IPS DF 19.7 (cell line): ENCODE data around the gene MTPN.

ENCODE experiments used
- DNase-seq: peaks from one replicate; pipeline ENCODE4 v3.0.0-alpha.2; 2013; ENCODE audit warnings: low read depth, low spot score

The MTPN gene

DNA sequence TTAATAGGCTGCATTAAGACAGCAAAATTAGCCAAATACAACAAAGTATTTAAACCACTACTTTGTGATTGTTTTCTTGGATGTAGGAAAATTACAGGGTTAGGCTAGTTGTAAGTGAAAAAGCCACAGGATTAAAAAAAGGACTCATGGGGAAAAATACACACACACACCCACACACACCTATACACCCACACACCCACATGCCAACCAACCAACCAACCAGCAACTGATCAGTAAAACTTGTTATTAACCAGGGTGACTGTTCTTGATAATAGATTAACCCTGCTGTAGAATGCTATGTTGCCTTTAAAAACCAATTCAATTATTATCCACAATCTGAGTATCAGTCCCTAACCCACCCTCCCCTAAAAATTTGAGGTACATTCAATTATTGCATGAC lies 49.0 kb downstream of the MTPN start:
- DNase-seq: no peak

GRCh38 chr7:135925210-135925609 lies 51.9 kb downstream of the MTPN start:
- no peak for DNase-seq

- no peak for DNase-seq
These were observed 52.9 kb downstream of the MTPN start for GRCh38 chr7:135924302-135924701.

DNA sequence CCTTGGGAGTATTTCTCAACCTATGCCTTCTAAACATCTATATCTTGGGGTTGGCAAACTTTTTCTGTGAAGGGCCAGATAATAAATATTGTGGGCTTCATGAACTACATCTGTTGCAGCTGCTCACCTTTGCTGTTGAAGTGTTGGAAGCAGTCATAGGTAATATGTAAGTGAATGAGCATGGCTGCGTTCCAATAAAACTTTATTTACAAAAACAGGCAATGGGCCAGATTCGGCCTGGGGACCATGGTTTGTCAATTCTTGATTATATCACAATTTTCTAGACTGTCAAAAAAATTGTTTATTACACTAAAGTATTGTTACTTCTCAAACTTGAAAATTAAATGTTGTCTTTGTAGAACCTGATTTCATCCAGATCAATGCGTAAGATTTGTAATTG lies 54.9 kb downstream of the MTPN start:
- no peak for DNase-seq

DNA sequence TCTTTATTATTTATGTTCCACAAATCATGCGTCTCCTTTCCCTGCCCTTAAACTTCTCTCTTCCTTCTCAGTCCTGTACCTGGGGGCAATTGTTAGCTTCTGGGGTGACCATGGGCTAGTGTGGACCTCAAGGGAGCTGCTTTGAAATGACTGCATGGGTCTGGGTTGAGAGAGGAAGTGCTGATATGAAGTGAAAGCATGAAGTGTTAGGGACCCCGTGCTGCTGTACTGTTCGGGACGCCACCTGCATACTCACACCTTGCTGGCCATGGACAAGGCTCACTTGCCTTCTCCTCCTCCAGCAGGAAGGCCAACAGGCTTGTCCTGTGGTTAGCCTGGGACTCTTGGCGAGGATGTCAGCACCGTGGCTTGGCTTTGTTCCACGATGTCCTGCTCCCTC lies 56.7 kb downstream of the MTPN start:
- no peak for DNase-seq

DNA sequence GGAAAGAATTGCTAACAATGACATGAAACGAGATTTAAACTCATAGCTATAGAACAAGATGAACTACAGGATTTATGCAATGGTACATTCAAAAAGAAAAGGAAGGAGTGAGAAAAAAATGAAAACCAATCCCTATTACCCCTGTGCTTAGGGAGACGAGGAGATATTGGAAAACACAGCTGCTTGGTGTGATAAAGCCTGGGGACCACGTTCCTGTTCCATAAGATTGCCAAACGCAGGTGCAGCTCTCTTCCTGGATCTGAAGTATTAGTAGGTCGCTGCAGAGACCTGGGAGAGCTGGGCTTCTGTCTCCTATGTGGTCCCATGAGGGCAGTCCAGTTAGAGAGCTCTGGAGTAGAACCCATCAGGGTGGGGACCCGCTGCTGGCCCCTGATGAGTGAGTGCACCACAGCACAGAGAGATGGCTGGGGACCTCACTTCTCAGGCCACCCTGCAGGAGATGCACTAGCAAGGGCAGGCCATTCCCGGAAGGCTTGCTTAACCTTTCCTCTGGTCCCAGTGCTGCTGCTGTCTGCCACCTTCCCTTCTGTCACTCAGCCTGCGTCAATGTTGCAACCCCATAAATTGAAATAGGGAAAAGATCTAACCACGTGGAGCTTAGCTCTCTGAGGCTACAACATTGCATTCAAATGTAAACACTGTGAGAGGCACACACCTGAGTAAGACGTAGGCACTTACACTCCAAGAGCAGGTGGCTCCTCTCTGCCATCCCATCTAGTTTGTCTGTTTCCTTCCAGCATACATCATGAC lies 57.9 kb downstream of the MTPN start:
- no peak for DNase-seq

DNA sequence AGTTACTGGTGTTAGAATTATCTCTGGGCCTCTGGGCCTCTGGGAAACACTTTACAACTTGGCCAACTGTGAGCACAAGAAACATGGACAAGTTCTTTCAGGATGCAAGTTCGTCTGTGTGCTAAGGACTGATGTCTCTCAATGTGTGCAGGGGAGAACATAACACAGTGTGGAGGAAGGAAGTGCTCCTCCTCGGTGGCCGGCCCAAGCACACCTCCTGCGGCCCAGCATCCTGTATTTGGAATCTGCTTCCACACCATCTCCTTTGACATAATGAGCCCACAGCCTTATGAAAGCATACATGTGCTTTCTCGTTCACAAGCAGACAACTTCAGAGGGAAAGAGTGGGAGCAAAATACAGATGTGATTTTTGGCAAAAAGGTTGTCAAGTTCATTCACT lies 59.0 kb downstream of the MTPN start:
- DNase-seq: no peak

- no peak for DNase-seq
These were observed 59.4 kb downstream of the MTPN start for GRCh38 chr7:135917721-135918120.

GRCh38 chr7:135914346-135914745 lies 62.8 kb downstream of the MTPN start:
- DNase-seq: no peak

- no peak for DNase-seq
These were observed 63.8 kb downstream of the MTPN start for GRCh38 chr7:135913404-135913803.

- DNase-seq: no peak
These were observed 66.1 kb downstream of the MTPN start for GRCh38 chr7:135911099-135911498.

DNA sequence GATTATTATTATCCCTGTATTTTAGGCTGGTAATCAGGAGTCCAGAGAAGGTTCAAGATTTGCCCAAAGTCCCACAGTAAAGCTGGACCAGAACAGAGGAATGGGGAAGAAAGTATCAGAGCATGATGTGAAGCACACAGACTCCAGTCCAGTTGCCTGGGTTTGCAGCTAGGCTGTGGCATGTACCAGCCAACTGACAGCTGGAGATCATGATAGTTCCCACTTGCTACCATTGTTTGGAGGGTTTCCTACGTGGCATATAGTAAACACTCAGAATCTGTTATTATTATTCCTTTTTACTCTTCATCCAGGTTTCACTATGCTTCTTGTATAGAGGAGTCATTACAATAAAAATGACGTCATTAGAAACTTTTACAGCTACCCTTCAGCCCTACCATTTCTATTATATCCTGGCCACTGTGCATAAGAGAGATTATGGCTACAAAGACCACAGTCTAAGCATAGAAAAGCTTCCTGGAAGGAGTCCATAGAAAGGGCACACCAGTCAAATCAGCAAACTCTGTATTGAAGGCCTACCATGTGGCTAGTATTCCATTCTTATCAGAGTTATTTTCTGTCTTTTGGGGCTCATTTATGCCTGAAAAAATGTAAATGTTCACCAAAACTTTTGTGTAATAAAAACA lies 66.6 kb downstream of the MTPN start:
- no peak for DNase-seq

GRCh38 chr7:135905858-135906257 lies 71.3 kb downstream of the MTPN start:
- DNase-seq: no peak

GRCh38 chr7:135905355-135905754 lies 71.8 kb downstream of the MTPN start:
- DNase-seq: no peak

- DNase-seq: no peak
These were observed 72.9 kb downstream of the MTPN start for GRCh38 chr7:135904282-135904681.

GRCh38 chr7:135901585-135902540 lies 75.3 kb downstream of the MTPN start:
- no peak for DNase-seq

- no peak for DNase-seq
These were observed 77.1 kb downstream of the MTPN start for GRCh38 chr7:135900065-135900546.

DNA sequence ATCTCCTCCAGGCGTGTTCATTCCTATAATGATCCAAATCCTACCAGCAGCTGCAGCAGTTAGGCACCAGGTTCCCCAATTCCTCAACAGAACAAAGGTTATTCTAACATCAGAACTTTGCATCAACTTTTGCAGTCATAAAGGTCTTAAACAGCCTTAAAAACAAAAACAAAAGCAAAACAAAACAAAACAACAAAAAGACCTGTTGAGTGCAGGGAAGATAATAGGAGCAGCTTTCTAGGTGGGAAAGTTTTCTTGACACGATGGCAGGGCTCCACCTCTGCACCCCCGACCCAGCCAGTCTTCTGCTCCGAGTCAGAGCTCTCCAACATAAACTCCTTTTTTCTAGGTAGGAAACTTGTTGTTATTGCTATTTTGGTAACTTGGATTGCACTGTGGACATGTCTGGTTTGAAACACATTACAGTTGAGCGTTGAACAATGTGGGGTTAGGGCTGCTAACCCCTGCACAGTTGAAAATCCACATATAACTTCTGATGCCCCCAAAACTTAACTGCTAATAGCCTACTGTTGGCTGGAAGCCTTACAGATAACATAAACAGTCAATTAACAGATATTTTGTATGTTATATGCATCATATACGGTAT lies 77.6 kb downstream of the MTPN start:
- no peak for DNase-seq

- DNase-seq: no peak
These were observed 78.9 kb downstream of the MTPN start for GRCh38 chr7:135898226-135898625.

DNA sequence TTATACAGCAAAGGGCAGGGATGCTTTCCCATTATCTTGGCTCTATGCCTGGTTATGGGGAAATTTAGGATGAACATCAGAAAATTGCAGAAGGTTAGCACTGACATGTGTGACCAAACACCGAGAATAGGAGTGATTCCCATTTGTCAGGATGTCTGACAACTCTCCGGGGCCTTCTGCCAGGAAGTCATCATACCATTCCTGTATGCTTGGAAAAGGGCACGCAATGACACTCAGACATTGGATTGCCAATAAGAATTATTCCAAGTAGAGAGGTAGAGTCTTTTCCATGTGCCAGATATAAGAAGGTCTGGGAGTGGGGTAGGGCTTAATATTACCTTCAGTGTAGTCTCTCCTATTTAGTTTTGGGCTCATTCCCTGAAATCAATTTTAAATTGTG lies 82.3 kb downstream of the MTPN start:
- no peak for DNase-seq

GRCh38 chr7:135889823-135890222 lies 87.3 kb downstream of the MTPN start:
- DNase-seq: no peak

- no peak for DNase-seq
These were observed 88.4 kb downstream of the MTPN start for GRCh38 chr7:135888740-135889139.
